PFSK-1 (cell line): ENCODE measurements around the gene FER.

ENCODE experiments used
- FOXP2 ChIP-seq: optimal IDR thresholded peaks from 2 replicates; pipeline ENCODE3; 2011; ENCODE audit warnings: borderline replicate concordance, control low read depth, inconsistent platforms; ENCODE audit not compliant: insufficient read depth; ENCODE audit errors: extremely low read length, extremely low read depth
- POLR2AphosphoS5 ChIP-seq: IDR thresholded peaks from 2 replicates; pipeline ENCODE4 v1.6.1; 2012; ENCODE audit warnings: low read depth, mild to moderate bottlenecking, control low read depth, low read length, moderate library complexity
- REST ChIP-seq, 2 experiments: IDR thresholded peaks; 2 replicates each; pipeline versions ENCODE4 v1.6.1 to v1.8.0; 2011 to 2012; ENCODE audit warnings: low read depth in 2 of 2, low read length in 2 of 2, control low read depth in 1 of 2, inconsistent platforms in 1 of 2, mild to moderate bottlenecking in 1 of 2, moderate library complexity in 1 of 2; ENCODE audit not compliant: insufficient read depth in 1 of 2
- SIN3A ChIP-seq: IDR thresholded peaks from 2 replicates; pipeline ENCODE4 v1.6.1; 2012; ENCODE audit warnings: mild to moderate bottlenecking, low read length, moderate library complexity, borderline replicate concordance; ENCODE audit not compliant: insufficient read depth
- TAF1 ChIP-seq: IDR thresholded peaks from 2 replicates; pipeline ENCODE4 v1.6.1; 2012; ENCODE audit warnings: low read length, control low read depth, borderline replicate concordance; ENCODE audit not compliant: insufficient read depth

The FER gene

GRCh38 chr5:109186759-109187158, 439.1 kb downstream of the FER start:
- TF ChIP-seq POLR2AphosphoS5: no peak
- no peak for TF ChIP-seq SIN3A
- TF ChIP-seq FOXP2: no peak
- no peak for TF ChIP-seq TAF1
- TF ChIP-seq REST (IDR thresholded peaks at IDR 0.05; ENCODE audit: insufficient read depth in 1 of 2, low read depth in 2 of 2, low read length in 2 of 2): no peak

GRCh38 chr5:109191153-109191558, 443.5 kb downstream of the FER start:
- TF ChIP-seq TAF1 (no peak), REST (IDR thresholded peaks at IDR 0.05; ENCODE audit: insufficient read depth in 1 of 2, low read depth in 2 of 2, low read length in 2 of 2) (no peak), FOXP2 (no peak), POLR2AphosphoS5 (no peak), SIN3A (no peak)

- no peak for TF ChIP-seq POLR2AphosphoS5
- TF ChIP-seq FOXP2: no peak
- TF ChIP-seq SIN3A: no peak
- no peak for TF ChIP-seq TAF1
- no peak for TF ChIP-seq REST (IDR thresholded peaks at IDR 0.05; ENCODE audit: insufficient read depth in 1 of 2, low read depth in 2 of 2, low read length in 2 of 2)
Measured at GRCh38 chr5:109192027-109192426, 444.3 kb downstream of the FER start.

GRCh38 chr5:109192555-109193281, 445.0 kb downstream of the FER start:
- TF ChIP-seq POLR2AphosphoS5: no peak
- no peak for TF ChIP-seq REST (IDR thresholded peaks at IDR 0.05; ENCODE audit: insufficient read depth in 1 of 2, low read depth in 2 of 2, low read length in 2 of 2)
- TF ChIP-seq SIN3A: no peak
- no peak for TF ChIP-seq TAF1
- no peak for TF ChIP-seq FOXP2

- TF ChIP-seq FOXP2 (no peak), SIN3A (no peak), TAF1 (no peak), REST (IDR thresholded peaks at IDR 0.05; ENCODE audit: insufficient read depth in 1 of 2, low read depth in 2 of 2, low read length in 2 of 2) (no peak), POLR2AphosphoS5 (no peak)
Measured at GRCh38 chr5:109195667-109196066, 448.0 kb downstream of the FER start.
